Dendritic cell treated with granulocyte-macrophage colony-stimulating factor and Interleukin-4, amounts not matched to agents 40 ng/mL and 50 ng/mL, for 4 days (primary cell): ENCODE measurements around the gene BPIFB6.

ENCODE experiments used
- H3K27ac Mint-ChIP-seq: one replicate; pipeline ENCODE4 v1.8.0; 2022; ENCODE audit warnings: mild to moderate bottlenecking, mixed read lengths
- H3K27me3 Mint-ChIP-seq: one replicate; pipeline ENCODE4 v1.8.0; 2022; ENCODE audit warnings: mild to moderate bottlenecking, mixed read lengths
- H3K36me3 Mint-ChIP-seq: one replicate; pipeline ENCODE4 v1.8.0; 2022; ENCODE audit warnings: low read depth, mixed read lengths
- H3K4me1 Mint-ChIP-seq: one replicate; pipeline ENCODE4 v1.8.0; 2022; ENCODE audit warnings: low read depth, mixed read lengths
- H3K4me3 Mint-ChIP-seq: one replicate; pipeline ENCODE4 v1.8.0; 2022; ENCODE audit warnings: mild to moderate bottlenecking, moderate library complexity, mixed read lengths
- H3K9me3 Mint-ChIP-seq: one replicate; pipeline ENCODE4 v1.8.0; 2022; ENCODE audit warnings: mixed read lengths
- intact Hi-C: fragments of 100-400 bp; cut with micrococcal nuclease; formaldehyde crosslinking; loops from one replicate; pipeline ENCODE4 v1.15.0; 2022

BPIFB6 gene

DNA sequence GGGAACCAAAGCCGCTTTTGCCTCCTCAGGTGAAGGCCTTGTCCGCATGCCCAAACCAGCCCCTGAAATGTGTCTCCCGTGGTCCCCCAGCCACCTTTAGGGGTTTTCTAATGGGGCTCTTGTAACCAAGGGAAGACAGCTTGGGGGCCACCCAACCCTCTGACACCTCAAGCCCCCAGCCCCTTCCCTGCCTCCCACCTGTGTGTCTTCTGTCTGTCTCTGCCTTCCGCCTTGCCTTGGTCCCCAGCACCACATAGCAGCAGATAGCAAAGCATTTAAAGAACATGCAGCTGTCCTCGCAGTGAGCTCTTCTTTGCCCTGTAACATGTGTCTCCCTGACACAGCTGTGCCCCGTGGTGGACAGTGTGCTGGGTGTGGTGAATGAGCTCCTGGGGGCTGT lies 31.8 kb downstream of the BPIFB6 start:
- H3K4me3 Mint-ChIP-seq, result no peak overlapping the region
- H3K9me3 Mint-ChIP-seq, result no peaks in the 10 kb centered on the region
- H3K4me1 Mint-ChIP-seq, result peaks cover 11% of the 10 kb centered on the region
- H3K27ac Mint-ChIP-seq, result no peak overlapping the region
- no peaks in the 10 kb centered on the region for H3K36me3 Mint-ChIP-seq
- intact Hi-C loops, result no loop called here
- no peaks in the 10 kb centered on the region for H3K27me3 Mint-ChIP-seq

DNA sequence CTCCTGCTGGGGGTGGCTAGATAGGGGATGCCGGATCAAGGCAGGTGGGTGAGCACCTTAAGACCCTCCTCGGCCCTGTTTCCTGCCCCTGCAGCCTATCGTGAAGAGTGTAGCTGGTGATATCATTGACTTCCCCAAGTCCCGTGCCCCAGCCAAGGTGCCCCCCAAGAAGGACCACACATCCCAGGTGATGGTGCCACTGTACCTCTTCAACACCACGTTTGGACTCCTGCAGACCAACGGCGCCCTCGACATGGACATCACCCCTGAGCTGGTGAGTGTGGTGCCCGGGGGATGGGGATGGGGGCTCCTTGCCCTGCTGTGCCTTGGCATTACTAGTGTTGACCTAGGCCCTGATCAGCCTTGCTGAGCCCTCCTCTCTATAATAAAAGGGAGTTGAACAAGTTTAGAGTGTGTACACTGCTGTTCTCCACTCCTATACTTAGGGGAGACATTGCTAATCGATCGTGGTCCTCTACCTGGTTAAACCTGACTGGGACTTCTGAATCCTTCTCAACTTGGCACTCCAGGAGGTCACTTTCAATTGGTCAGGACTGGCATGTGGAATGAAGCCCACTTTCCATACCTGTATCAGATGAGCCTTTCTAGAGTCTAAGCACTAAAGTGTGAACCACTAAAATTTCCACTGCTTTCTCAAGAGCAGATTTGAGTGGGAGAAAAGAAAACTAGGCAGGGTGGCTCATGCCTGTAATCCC lies 33.3 kb downstream of the BPIFB6 start:
- Mint-ChIP-seq H3K4me3 (no peak overlapping the region), H3K9me3 (no peaks in the 10 kb centered on the region), H3K27me3 (peaks cover 2% of the 10 kb centered on the region), H3K36me3 (no peaks in the 10 kb centered on the region), H3K27ac (no peak overlapping the region), H3K4me1 (peaks cover 13% of the 10 kb centered on the region)
- intact Hi-C loops, result no loop called here

DNA sequence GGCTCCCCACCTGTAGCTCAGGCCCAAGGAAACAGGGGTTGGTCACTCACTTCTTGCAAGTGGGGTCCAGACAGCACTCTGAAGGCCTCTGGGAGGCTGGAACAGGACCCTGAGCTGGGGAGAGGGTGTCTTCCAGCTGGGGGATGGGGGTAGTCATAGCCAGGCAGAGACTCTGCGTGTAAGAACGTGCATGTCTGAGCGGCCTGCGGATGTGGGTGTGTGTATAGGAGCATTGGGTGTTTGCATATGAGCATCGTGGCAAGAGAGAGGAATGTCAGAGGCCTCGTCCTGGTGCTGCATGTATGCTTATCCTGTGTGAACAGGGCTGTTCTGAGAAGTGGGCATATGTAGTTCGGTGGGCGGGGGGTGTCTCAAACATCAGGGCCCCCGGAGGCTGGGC lies 34.3 kb downstream of the BPIFB6 start:
- intact Hi-C loops, result no loop called here
- Mint-ChIP-seq H3K36me3 (no peaks in the 10 kb centered on the region), H3K4me1 (peaks cover 13% of the 10 kb centered on the region), H3K9me3 (no peaks in the 10 kb centered on the region), H3K27ac (no peak overlapping the region), H3K27me3 (peaks cover 2% of the 10 kb centered on the region), H3K4me3 (no peak overlapping the region)

- Mint-ChIP-seq H3K27me3 (peaks cover 2% of the 10 kb centered on the region), H3K36me3 (no peaks in the 10 kb centered on the region), H3K4me3 (no peak overlapping the region), H3K9me3 (no peaks in the 10 kb centered on the region), H3K4me1 (peaks cover 13% of the 10 kb centered on the region), H3K27ac (no peak overlapping the region)
- intact Hi-C loops, result no loop called here
These were observed 36.4 kb downstream of the BPIFB6 start for GRCh38 chr20:33067806-33068205.

DNA sequence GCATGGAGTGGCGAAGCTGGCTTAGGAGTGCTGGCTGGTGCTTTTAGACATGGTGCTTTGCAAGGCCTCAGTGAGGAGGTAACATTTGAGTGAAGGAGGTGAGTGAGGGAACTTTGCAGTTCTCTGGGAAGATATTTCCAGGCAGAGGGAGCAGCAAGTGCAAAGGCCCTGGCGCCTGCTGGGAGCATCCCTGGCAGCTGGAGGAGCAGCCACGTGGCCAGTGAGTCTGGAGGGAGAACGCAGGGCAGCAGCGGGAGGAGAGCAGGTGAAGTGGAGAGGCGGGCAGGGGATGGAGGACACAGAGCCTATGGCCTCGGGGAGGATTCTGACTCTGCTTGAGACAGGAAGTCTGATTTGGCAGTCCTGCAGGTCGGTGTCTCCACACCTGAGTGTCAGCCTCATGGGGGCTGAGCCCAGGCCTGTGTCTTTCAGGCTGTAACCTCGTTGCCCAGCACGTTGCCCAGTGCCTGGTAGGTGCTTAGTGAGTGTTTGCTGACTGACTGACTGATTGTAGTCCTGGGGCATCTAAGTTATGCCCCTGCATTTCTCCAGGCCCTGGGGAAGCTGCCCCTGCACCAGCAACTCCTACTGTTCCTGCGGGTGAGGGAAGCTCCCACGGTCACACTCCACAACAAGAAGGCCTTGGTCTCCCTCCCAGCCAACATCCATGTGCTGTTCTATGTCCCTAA lies 36.9 kb downstream of the BPIFB6 start:
- no peaks in the 10 kb centered on the region for H3K9me3 Mint-ChIP-seq
- H3K27ac Mint-ChIP-seq, result no peak overlapping the region
- intact Hi-C loops, result no loop called here
- no peaks in the 10 kb centered on the region for H3K36me3 Mint-ChIP-seq
- H3K4me1 Mint-ChIP-seq, result peaks cover 13% of the 10 kb centered on the region
- H3K4me3 Mint-ChIP-seq, result no peak overlapping the region
- H3K27me3 Mint-ChIP-seq, result peaks cover 2% of the 10 kb centered on the region

- intact Hi-C loops, result no loop called here
- Mint-ChIP-seq H3K4me1 (peaks cover 13% of the 10 kb centered on the region), H3K27ac (no peak overlapping the region), H3K27me3 (peaks cover 2% of the 10 kb centered on the region), H3K36me3 (no peaks in the 10 kb centered on the region), H3K4me3 (no peak overlapping the region), H3K9me3 (no peaks in the 10 kb centered on the region)
These were observed 38.2 kb downstream of the BPIFB6 start for GRCh38 chr20:33069673-33070072.

DNA sequence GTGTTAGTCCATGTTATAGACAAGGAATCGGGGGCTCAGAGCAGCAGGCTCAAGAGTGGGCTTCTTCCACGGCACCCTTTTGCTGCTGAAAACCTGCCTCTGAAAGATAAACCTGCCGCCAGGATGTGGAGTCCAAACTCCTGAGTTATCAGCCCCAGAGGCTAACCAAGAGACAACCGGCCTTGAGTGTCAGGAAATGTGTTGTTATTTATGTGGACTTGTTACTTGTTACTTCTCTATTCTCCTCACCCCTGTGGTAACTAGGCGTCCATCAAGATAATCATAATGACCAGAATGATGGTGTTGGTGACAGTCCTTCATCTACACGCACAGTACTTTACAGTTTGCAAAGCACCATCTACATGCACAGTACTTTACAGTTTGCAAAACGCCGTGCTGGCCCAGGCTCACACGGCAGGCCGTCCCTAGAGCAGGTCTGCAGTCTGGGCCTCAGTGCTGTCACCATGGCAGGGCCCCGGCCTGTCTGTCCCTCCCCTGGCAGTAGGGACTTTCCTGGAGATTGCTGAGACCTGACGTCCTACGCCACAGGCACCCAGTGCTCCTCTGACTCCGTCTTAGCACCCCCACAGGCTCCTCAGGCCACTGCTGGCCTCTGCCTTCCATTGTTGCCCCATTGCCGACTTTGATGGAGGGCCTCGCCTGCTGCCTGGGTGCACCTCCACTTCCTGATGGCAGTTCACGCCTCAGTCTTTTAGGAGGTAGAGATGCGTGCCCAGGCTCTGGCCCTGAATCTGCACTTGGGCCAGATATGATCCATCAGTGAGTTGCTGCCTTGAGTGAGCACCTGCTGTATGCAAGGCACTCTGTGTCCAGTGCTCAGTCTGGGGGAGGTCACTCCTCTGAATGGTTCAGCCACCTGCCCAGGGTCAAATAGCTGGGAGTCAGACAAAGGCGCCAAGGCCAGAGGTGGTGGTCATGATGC lies 38.9 kb downstream of the BPIFB6 start:
- H3K36me3 Mint-ChIP-seq, result no peaks in the 10 kb centered on the region
- peaks cover 13% of the 10 kb centered on the region for H3K4me1 Mint-ChIP-seq
- no peaks in the 10 kb centered on the region for H3K9me3 Mint-ChIP-seq
- intact Hi-C loops, result no loop called here
- H3K4me3 Mint-ChIP-seq, result no peak overlapping the region
- no peak overlapping the region for H3K27ac Mint-ChIP-seq
- peaks cover 2% of the 10 kb centered on the region for H3K27me3 Mint-ChIP-seq

DNA sequence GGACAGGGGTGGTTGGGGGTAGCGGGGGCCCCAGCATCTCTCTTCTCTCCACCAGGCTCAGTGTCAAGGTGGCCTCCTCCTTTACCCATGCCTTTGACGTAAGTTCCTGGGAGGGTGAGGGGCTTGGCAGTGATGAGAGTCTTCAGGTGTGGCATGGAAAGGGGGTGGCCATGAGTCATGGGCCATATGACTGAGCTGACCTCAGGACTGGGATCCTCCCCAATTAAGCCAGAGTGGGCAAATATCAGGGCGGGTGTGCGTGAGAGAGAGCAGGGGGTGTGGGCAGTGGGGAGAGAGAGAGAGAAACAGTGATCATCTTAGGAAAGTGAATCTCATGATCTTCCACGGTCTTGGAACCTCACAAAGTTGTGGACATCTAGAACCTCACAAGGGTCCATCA lies 39.8 kb downstream of the BPIFB6 start:
- Mint-ChIP-seq H3K9me3 (no peaks in the 10 kb centered on the region), H3K27me3 (peaks cover 2% of the 10 kb centered on the region), H3K27ac (no peak overlapping the region), H3K36me3 (no peaks in the 10 kb centered on the region), H3K4me3 (no peak overlapping the region), H3K4me1 (peaks cover 13% of the 10 kb centered on the region)
- intact Hi-C loops, result no loop called here

GRCh38 chr20:33072362-33072761 lies 40.9 kb downstream of the BPIFB6 start:
- no peak overlapping the region for H3K27ac Mint-ChIP-seq
- peaks cover 2% of the 10 kb centered on the region for H3K27me3 Mint-ChIP-seq
- H3K4me3 Mint-ChIP-seq, result no peak overlapping the region
- H3K4me1 Mint-ChIP-seq, result peaks cover 11% of the 10 kb centered on the region
- H3K9me3 Mint-ChIP-seq, result no peaks in the 10 kb centered on the region
- intact Hi-C loops, result no loop called here
- no peaks in the 10 kb centered on the region for H3K36me3 Mint-ChIP-seq

DNA sequence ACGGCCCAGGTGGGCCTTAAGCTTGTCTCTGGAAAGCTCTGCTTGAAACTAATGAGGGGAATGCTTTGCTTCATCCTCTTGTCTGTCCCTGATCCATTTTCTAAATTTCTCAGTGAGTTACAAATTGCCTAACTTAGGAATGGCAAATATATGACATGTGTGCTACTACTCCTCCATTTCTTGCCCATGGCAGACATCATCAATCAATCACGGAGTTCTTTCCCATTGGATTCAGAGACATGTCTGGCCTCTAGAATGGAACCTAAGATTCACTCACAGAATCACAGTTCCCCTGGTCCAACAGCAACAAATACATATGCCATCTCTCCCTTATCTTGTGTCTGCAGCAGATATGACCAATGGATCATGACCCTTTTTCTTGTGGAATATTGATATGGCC lies 41.4 kb downstream of the BPIFB6 start:
- no peaks in the 10 kb centered on the region for H3K36me3 Mint-ChIP-seq
- intact Hi-C loops, result no loop called here
- H3K27ac Mint-ChIP-seq, result no peak overlapping the region
- H3K4me3 Mint-ChIP-seq, result no peak overlapping the region
- H3K9me3 Mint-ChIP-seq, result no peaks in the 10 kb centered on the region
- H3K27me3 Mint-ChIP-seq, result peaks cover 2% of the 10 kb centered on the region
- peaks cover 6% of the 10 kb centered on the region for H3K4me1 Mint-ChIP-seq

- no peak overlapping the region for H3K27ac Mint-ChIP-seq
These were observed 43.2 kb downstream of the BPIFB6 start for GRCh38 chr20:33074675-33075074.

DNA sequence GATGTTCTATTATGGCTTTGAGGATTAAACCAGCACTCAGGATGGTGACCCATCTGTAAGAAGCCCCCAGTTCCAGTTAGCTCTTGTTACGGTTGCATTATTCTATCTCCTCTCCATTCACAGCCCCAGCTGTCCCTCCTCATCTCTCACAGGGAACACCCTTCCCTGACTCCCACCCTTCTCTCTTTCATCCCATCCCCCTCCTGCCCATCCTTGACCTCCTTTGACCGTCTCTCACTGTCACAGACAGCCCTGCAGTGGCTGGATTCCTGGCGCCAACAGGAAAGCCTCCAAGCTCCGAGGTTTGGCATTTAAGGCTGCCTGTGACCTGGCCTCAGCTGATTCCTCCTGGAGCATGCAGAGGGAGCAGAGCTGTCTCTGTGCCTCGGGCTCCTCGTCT lies 43.8 kb downstream of the BPIFB6 start:
- Mint-ChIP-seq H3K9me3 (no peaks in the 10 kb centered on the region), H3K4me3 (no peak overlapping the region), H3K4me1 (no peaks in the 10 kb centered on the region), H3K27ac (no peak overlapping the region), H3K27me3 (no peaks in the 10 kb centered on the region), H3K36me3 (no peaks in the 10 kb centered on the region)
- intact Hi-C loops, result no loop called here

More at GRCh38 chr20:33074675-33075074, 43.2 kb downstream of the BPIFB6 start:
- Mint-ChIP-seq H3K4me1 (no peaks in the 10 kb centered on the region), H3K9me3 (no peaks in the 10 kb centered on the region), H3K27me3 (no peaks in the 10 kb centered on the region), H3K36me3 (no peaks in the 10 kb centered on the region), H3K4me3 (no peak overlapping the region)
- intact Hi-C loops, result no loop called here

DNA sequence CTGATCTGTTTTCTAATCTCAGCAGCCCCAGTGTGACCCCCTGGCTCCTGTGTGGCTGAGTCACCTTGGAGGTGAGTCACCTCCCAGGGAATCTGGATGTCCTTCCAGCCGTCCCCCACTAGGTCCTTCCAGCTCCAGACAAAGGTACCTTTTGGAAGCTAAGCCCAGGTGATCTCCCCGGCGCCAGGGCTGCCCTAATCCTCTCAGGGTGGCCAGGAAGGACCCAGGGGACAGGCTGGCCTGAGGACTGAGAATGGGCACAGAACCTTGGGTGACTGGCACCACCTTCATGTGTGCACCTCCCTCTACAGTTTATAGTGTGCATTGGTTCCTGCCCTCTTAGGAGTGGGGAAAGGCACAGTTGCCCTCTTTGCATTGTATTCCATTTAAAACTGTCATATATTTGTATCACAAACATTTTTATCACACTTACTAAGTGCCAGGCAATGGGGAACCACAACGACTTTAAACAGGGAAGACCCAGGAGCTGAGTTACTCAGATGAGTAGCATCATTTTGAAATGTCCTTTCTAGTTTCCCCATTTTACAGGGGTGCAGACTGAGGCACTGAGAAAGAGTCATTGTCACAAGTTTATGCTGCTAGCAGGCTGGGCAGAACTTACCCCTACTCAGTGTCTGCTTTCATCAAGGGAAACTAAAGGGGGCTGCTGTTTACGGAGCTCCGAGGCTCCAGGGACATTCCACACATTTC lies 45.4 kb downstream of the BPIFB6 start:
- Mint-ChIP-seq H3K4me1 (no peaks in the 10 kb centered on the region), H3K4me3 (no peak overlapping the region), H3K27ac (no peak overlapping the region), H3K36me3 (no peaks in the 10 kb centered on the region), H3K27me3 (no peaks in the 10 kb centered on the region), H3K9me3 (no peaks in the 10 kb centered on the region)
- intact Hi-C loops, result no loop called here
